IMR-90 (cell line): ENCODE measurements around the gene LDB2. TPM values are rescaled to one million over a fixed set of nuclear protein-coding genes. Genes with fewer than 3 reads are reported as not detected.

Experiments used
- ATAC-seq: fragments of 200-7000 bp; cut with Tn5 transposase; 2 replicates; pipeline ENCODE4 v1.9.1; 2020; ENCODE audit warnings: low read depth, mild to moderate bottlenecking, moderate library complexity
- BruUV-seq: library from RNA; stranded (reverse); fragments of 400-500 nt; replicated peaks from 2 replicates; lab custom pipeline; 2021; lab: Mats Ljungman, UMichigan
- CTCF ChIA-PET: fragments of 300-600 bp; formaldehyde crosslinking; extraction: SDS; loops from one replicate; lab custom pipeline; 2021; ENCODE audit warnings: antibody characterized with exemption; lab: Yijun Ruan, JAX
- POLR2A ChIA-PET: fragments of 300-600 bp; sonication (Branson Sonifier 250); formaldehyde crosslinking; loops from one replicate; lab custom pipeline; 2022; ENCODE audit warnings: antibody characterized with exemption; ENCODE audit not compliant: unreplicated experiment; lab: Charles Lee
- DNase-seq: peaks from one replicate; pipeline ENCODE4 v3.0.0; 2013
- H2AFZ ChIP-seq: replicated peaks from 2 replicates; pipeline ENCODE3; 2013; ENCODE audit warnings: low read length, mild to moderate bottlenecking; ENCODE audit not compliant: poor library complexity
- H2AK5ac ChIP-seq: 2 replicates; pipeline ENCODE4 v1.6.1; 2013; ENCODE audit warnings: low read depth, low read length, inconsistent platforms
- H2AK9ac ChIP-seq: replicated peaks from 2 replicates; pipeline ENCODE3; 2013; ENCODE audit warnings: mild to moderate bottlenecking, low read depth, low read length, moderate library complexity; ENCODE audit not compliant: poor library complexity
- H2BK120ac ChIP-seq: 2 replicates; pipeline ENCODE4 v1.6.1; 2013; ENCODE audit warnings: low read depth, low read length, inconsistent platforms
- H2BK15ac ChIP-seq: 3 replicates; pipeline ENCODE4 v1.6.1; 2013; ENCODE audit warnings: low read depth, low read length, inconsistent platforms
- H2BK20ac ChIP-seq: 2 replicates; pipeline ENCODE4 v1.6.1; 2013; ENCODE audit warnings: low read depth, mild to moderate bottlenecking, inconsistent platforms, low read length, moderate library complexity
- H2BK5ac ChIP-seq: 2 replicates; pipeline ENCODE4 v1.6.1; 2013; ENCODE audit warnings: mild to moderate bottlenecking, low read depth, low read length, inconsistent platforms; ENCODE audit not compliant: poor library complexity, severe bottlenecking
- H3K14ac ChIP-seq: replicated peaks from 2 replicates; pipeline ENCODE4 v1.6.1; 2013; ENCODE audit warnings: low read depth, low read length, inconsistent platforms
- H3K18ac ChIP-seq: 2 replicates; pipeline ENCODE4 v1.6.1; 2013; ENCODE audit warnings: low read depth, low read length, control low read depth
- H3K23ac ChIP-seq: 2 replicates; pipeline ENCODE4 v1.6.1; 2013; ENCODE audit warnings: low read depth, low read length, inconsistent platforms
- H3K27ac ChIP-seq: 2 replicates; pipeline ENCODE4 v1.5.1; 2013; ENCODE audit warnings: mild to moderate bottlenecking, control low read depth, low read length; ENCODE audit not compliant: insufficient read depth
- H3K27me3 ChIP-seq: 2 replicates; pipeline ENCODE4 v1.6.1; 2013; ENCODE audit warnings: low read length; ENCODE audit not compliant: control insufficient read depth, insufficient read depth
- H3K36me3 ChIP-seq: 2 replicates; pipeline ENCODE4 v1.6.1; 2013; ENCODE audit warnings: low read length, mixed read lengths; ENCODE audit not compliant: control insufficient read depth, insufficient read depth
- H3K4ac ChIP-seq: 2 replicates; pipeline ENCODE4 v1.6.1; 2013; ENCODE audit warnings: low read depth, low read length, inconsistent platforms
- H3K4me1 ChIP-seq: 2 replicates; pipeline ENCODE4 v1.6.1; 2013; ENCODE audit warnings: low read length, mixed read lengths; ENCODE audit not compliant: control insufficient read depth, insufficient read depth
- H3K4me2 ChIP-seq: 2 replicates; pipeline ENCODE4 v1.6.1; 2013; ENCODE audit warnings: low read depth, mild to moderate bottlenecking, control low read depth, low read length, moderate library complexity
- H3K4me3 ChIP-seq: 2 replicates; pipeline ENCODE4 v1.5.1; 2013; ENCODE audit warnings: low read depth, mild to moderate bottlenecking, control low read depth, low read length, moderate library complexity; ENCODE audit not compliant: insufficient read depth
- H3K56ac ChIP-seq: 2 replicates; pipeline ENCODE4 v1.6.1; 2013; ENCODE audit warnings: low read length, inconsistent platforms; ENCODE audit not compliant: insufficient read depth; ENCODE audit errors: extremely low read depth
- H3K79me1 ChIP-seq, 2 experiments: 2 replicates each; pipeline ENCODE4 v1.6.1; 2013; ENCODE audit warnings: low read length in 2 of 2, inconsistent platforms in 1 of 2, low read depth in 1 of 2
- H3K9ac ChIP-seq: 2 replicates; pipeline ENCODE4 v1.6.1; 2013; ENCODE audit warnings: low read depth, low read length, control low read depth
- H3K9me1 ChIP-seq: 2 replicates; pipeline ENCODE4 v1.6.1; 2013; ENCODE audit warnings: low read length, inconsistent platforms; ENCODE audit not compliant: insufficient read depth
- H3K9me3 ChIP-seq: 2 replicates; pipeline ENCODE4 v1.6.1; 2013; ENCODE audit warnings: low read length; ENCODE audit not compliant: control insufficient read depth, insufficient read depth
- H4K20me1 ChIP-seq: 2 replicates; pipeline ENCODE4 v1.6.1; 2013; ENCODE audit warnings: low read length, inconsistent platforms; ENCODE audit not compliant: insufficient read depth
- H4K5ac ChIP-seq: 2 replicates; pipeline ENCODE4 v1.6.1; 2013; ENCODE audit warnings: mild to moderate bottlenecking, low read depth, low read length, control low read depth
- H4K8ac ChIP-seq, 2 experiments: 2 replicates each; pipeline ENCODE4 v1.6.1; 2013; ENCODE audit warnings: low read depth in 2 of 2, low read length in 2 of 2, control low read depth in 1 of 2, inconsistent platforms in 1 of 2
- H4K91ac ChIP-seq: 2 replicates; pipeline ENCODE4 v1.6.1; 2013; ENCODE audit warnings: low read depth, low read length, inconsistent platforms; ENCODE audit not compliant: insufficient read depth
- FOS ChIP-seq: fragments of 150-350 bp; IDR thresholded peaks from 2 replicates; pipeline ENCODE4 v1.6.1; 2016; ENCODE audit warnings: low read depth, low read length
- WGBS, 2 experiments: methylation state at CpG; one replicate each; pipeline versions ENCODE4 v1.1.5 to v1.1.7; 2013; ENCODE audit warnings: missing lambda C conversion rate in 2 of 2; ENCODE audit not compliant: insufficient read length in 1 of 2; ENCODE audit errors: extremely low coverage in 2 of 2; 5-methylcytosine and 5-hydroxymethylcytosine counted together
- dilution Hi-C: fragments of 300-500 bp; cut with HindIII; formaldehyde crosslinking; loops from one replicate; pipeline ENCODE4 v1.14.3; 2018; ENCODE audit warnings: low sequenced_read_pairs; ENCODE audit not compliant: unreplicated experiment
- in situ Hi-C: fragments of 300-500 bp; cut with MboI; formaldehyde crosslinking; loops from 3 replicates; pipeline ENCODE4 v1.14.3; 2019; ENCODE audit warnings: low sequenced_read_pairs, inconsistent platforms, mixed read lengths
- intact Hi-C: fragments of 100-400 bp; cut with micrococcal nuclease; formaldehyde crosslinking; loops from 2 replicates; pipeline ENCODE4 v1.10.0; 2022
- polyA plus RNA-seq, 3 experiments: library from polyadenylated mRNA; depleted of rRNA; stranded (reverse); fragments of >200 nt; gene quantifications; 2 replicates each; pipeline ENCODE4 v1.2.3, GENCODE V29; 2012; ENCODE audit warnings: low replicate concordance in 1 of 3
- total RNA-seq: library from RNA; depleted of rRNA; stranded (reverse); fragments of >200 nt; gene quantifications from 2 replicates; pipeline ENCODE4 v1.2.3, GENCODE V29; 2012

LDB2 gene
- total and polyA plus RNA-seq, 2 of the 4 experiments (the other 2 are of a cell fraction) = 67.9 to 116 TPM

DNA sequence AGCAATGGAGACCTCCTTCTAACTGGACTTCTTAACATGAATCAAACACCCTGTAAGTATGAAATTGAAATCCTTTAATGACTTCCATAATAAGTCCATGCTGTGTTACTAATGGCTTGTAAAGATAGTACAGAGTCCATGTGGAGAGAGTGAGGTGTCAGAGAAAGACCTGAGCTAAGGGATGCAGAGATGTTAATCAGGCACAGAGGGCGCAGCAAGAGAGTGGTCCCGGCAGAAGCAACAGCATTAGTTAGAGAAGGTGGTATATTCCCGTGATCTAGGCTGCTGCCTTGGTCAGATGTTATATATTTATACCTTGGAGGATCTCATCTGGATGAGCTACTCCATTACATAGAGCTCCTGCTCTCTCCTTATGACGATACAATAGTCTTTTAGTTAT is 295.3 kb downstream of the LDB2 start:
- no TSS peak for BruUV-seq
- POLR2A ChIA-PET = no interaction called here
- H2BK20ac ChIP-seq = no peak overlapping the region
- dilution Hi-C loops = no loop called here
- no peaks in the 10 kb centered on the region; a peak in 1 of 4 replicates for H3K79me1 ChIP-seq
- H2AK9ac ChIP-seq = no peak overlapping the region
- no peak overlapping the region for H2BK15ac ChIP-seq
- no peak overlapping the region for H3K14ac ChIP-seq
- H3K4me2 ChIP-seq = no peak overlapping the region
- H3K4me3 ChIP-seq = no peak overlapping the region
- ATAC-seq (no peak), DNase-seq (no peak)
- intact Hi-C loops = no loop called here
- H2AK5ac ChIP-seq = no peak overlapping the region
- no CpG with 5 or more reads among the region's 4 CpGs for WGBS, 2 experiments
- no peak overlapping the region for H4K8ac ChIP-seq
- H3K4me1 ChIP-seq = peaks cover 3% of the 10 kb centered on the region
- in situ Hi-C loops = no loop called here
- no peaks in the 10 kb centered on the region for H4K20me1 ChIP-seq
- no peaks in the 10 kb centered on the region for H3K36me3 ChIP-seq
- no peak overlapping the region for H2BK5ac ChIP-seq
- H3K27me3 ChIP-seq = no peaks in the 10 kb centered on the region
- H3K56ac ChIP-seq = no peak overlapping the region
- H3K9me1 ChIP-seq = 0 out of 2 replicates have a peak, but pooled peaks cover under 1% of the 10 kb centered on the region
- H3K4ac ChIP-seq = no peak overlapping the region
- H3K9me3 ChIP-seq = no peaks in the 10 kb centered on the region
- no peak overlapping the region for H3K27ac ChIP-seq
- CTCF ChIA-PET = no interaction called here
- TF ChIP-seq FOS = no peak
- no peak overlapping the region for H4K5ac ChIP-seq
- H2AFZ ChIP-seq = no peak overlapping the region
- H3K23ac ChIP-seq = no peak overlapping the region
- H3K9ac ChIP-seq = no peak overlapping the region
- H4K91ac ChIP-seq = no peak overlapping the region
- no peak overlapping the region for H3K18ac ChIP-seq
- H2BK120ac ChIP-seq = no peak overlapping the region
